ENCODE data around the gene LAMP2.
A peak's percentile ranks its signal among the peaks of the same experiment; 100 is the strongest.

LAMP2 gene

DNA sequence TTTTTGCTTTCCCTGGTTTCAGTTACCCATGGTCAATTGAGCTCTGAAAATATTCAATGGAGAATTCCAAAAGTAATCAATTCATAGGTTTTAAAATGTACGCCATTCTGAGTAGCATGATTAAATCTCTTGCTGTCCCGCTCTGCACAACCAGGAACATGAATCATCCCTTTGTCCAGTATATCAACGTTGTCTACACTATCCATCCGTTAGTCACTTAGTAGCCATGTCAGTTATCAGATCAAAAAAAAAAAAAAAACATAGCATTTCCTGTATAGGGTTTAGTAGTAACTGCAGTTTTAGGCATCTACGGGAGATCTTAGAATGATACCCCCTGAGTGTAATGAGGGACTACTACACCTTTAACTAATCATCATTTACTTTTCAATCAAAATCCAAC, 15.1 kb downstream of the LAMP2 start:
- no peak for DNase-seq

DNA sequence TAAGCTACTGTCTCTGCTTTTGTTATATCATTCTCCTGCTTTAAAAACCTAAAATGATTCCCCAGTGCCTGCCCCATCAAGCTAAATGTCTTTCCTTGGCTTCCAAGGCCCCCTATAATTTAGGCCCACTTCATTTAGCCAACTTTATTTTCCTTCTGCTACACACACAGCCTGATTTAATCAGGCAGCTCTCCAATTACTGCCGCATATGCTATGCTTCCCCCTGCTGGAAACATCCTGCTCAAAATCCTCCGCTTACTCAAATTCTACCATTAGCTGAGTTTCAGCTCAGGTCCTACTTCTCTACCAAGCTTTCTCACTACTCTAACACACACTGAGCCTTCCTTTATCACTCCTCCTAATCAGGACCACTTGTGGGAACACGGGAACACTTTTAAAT, 17.0 kb downstream of the LAMP2 start:
- DNase-seq = peak; percentile 17

DNA sequence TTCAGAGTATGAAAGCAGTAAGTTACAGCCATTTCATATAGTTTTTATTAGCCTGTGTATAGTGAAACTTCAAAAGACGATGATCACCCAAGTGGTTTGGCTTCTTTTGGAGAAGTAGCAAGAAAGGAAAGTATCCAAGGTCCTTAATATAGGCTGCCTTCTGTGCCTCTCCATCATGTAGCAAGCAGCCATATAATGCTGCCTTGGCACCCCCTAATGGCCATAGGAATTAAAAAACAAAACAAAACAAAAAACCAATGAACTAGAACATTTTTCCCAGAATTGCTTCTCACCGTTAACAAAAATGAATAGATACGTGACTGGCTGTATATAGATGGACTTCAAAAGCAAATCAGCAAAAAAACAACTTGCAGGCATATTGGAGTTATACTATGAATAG, 18.9 kb downstream of the LAMP2 start:
- peak; percentile 27 for DNase-seq

DNA sequence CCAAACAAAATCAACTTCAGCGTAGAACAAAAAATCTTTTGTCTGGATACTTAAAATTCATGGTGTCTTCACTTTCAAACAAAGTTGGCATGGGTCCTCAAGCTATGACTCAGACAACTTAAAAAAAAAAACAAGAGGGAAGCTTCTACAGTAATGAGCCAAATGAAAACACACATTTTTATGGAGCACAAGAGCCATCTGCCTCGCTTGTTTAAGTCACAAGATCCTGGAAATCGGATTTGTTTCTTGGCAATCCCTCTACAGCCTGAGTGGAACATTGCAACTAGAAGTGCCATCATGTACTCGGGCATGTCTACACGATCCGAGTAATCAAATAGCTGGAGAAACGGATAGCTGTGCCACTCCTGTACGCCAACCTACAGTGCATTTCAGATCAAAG, 22.6 kb downstream of the LAMP2 start:
- no peak for DNase-seq

GRCh38 chrX:120439921-120440320, 29.2 kb downstream of the LAMP2 start:
- no peak for DNase-seq

DNA sequence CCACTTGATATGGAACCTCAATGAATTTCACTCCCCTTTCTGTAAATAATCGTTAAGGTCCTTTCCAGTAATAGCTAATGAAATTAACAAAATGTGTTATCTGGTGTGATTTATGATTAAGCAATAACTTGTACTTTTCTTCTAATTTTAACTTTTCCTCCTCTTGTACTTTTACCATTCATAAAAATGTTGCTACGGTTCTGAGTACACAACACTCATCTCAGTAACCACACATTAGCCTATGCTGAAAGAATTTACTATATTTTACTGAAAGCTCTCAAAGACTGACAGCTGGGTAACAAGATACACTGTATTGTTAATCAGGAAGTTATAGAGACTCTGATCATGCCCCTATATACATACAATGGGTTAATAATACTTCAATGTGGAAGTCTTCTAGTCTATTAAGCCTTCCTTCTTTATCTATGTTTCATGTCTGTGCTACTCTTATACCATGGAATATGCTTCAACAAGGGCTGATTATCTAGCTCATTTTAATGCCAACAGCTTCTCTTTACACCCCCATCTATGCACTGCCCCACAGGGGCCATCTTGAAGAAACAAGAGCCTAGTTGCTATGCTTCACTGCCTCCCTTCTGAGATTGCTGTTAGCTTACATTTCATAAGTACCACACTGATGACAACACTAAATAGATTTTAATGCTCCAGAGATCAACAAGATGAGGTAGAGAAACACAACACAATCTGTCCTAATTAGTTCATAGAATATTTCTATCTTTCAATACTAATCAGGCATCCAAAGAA, 39.1 kb downstream of the LAMP2 start:
- no peak for DNase-seq

DNA sequence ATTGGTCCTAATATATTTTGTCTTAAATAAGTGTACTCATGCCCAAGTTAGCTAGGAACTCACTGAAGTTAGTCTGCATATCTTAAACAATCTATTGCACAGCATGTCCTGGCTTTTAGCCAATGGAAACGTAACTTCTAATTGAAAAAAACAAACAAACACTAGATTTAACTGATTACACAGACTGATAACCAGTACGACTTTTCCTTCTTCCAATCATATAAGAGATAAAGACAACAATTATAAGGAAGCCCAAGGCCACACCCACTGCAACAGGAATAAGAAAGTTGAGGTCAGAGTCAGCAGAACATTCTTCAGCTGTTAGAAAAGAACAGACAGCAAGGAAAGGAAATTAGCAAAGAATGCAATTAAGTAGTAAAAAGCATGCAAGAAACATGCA, 40.8 kb downstream of the LAMP2 start:
- no peak for DNase-seq

GRCh38 chrX:120426599-120426998, 42.5 kb downstream of the LAMP2 start:
- no peak for DNase-seq

DNA sequence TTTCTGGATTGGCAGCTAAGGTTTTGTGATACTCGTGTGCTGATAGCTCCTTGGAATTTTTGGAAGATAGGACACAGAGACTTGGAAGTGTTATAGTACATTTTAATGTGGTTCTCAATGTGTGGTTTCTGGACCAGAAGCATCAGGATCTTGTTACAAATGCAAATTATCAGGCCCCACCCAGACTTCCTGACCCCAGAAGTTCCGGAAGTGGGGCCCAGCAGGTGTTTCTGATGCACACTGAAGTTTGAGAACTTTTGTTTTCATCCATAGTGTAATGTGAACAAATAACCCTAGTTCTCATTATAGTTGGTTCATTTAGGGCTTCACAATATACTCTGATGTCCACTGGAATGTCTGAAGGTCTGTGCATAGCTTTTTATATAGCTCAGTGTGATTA, 49.6 kb downstream of the LAMP2 start:
- DNase-seq = peak; percentile 9

GRCh38 chrX:120408168-120408567, 60.9 kb downstream of the LAMP2 start:
- no peak for DNase-seq

GRCh38 chrX:120406638-120407037, 62.5 kb downstream of the LAMP2 start:
- DNase-seq = no peak

- DNase-seq = no peak
Measured at GRCh38 chrX:120402369-120402768, 66.7 kb downstream of the LAMP2 start.

GRCh38 chrX:120401301-120401700, 67.8 kb downstream of the LAMP2 start:
- DNase-seq = no peak

- DNase-seq = peak; percentile 58
Measured at GRCh38 chrX:120380699-120381098, 88.4 kb downstream of the LAMP2 start.

- DNase-seq = no peak
Measured at GRCh38 chrX:120379937-120380681, 89.0 kb downstream of the LAMP2 start.

- no peak for DNase-seq
Measured at GRCh38 chrX:120378570-120378969, 90.5 kb downstream of the LAMP2 start.
